Measurements from ENCODE around the gene FOXP1. TPM values are rescaled to one million over a fixed set of nuclear protein-coding genes. Genes with fewer than 3 reads are reported as not detected.

The FOXP1 gene
- total and polyA plus RNA-seq, 2 of the 13 experiments (the other 11 are each of a cell fraction or from before 2014, with no cell fraction given): 40.4 to 59.0 TPM

- peaks cover 66% of the 10 kb centered on the region for H3K4me1 ChIP-seq (ENCODE audit: insufficient read depth, low read length)
- peak; percentile 70 for DNase-seq (ENCODE audit: low spot score)
- H2AFZ ChIP-seq (ENCODE audit: low read length): no peak overlapping the region
- peak; percentile 87 for ATAC-seq
- under 1% methylated on average over 20 of the region's 21 CpGs for WGBS (ENCODE audit: low lambda C conversion rate)
- no peaks in the 10 kb centered on the region for H3K9me3 ChIP-seq (ENCODE audit: low read length)
- intact Hi-C loops (cut with micrococcal nuclease; ENCODE audit: unreplicated experiment) (loop anchor here (1.0 to 5.0 kb wide), 3 partner anchors 97 to 299 kb away; partner anchors contain the start of gene FOXP1), in situ Hi-C loops (cut with HindIII; ENCODE audit: extremely low pct_ligation_motif_present, low pct_unique_long_range_greater_than_20kb) (loop anchor here (5.0 kb wide), 1 partner anchor 277 kb away; the partner anchor contains the start of gene FOXP1)
- CTCF ChIA-PET (ENCODE audit: low intra/inter-chr PET ratio, low total read pairs): no interaction called here
- peak overlapping the region; percentile 76 for H3K9ac ChIP-seq (ENCODE audit: insufficient read depth, low read depth, low read length)
- TSS peak; percentile 94 for BruUV-seq (replicated peaks)
- H3K36me3 ChIP-seq (replicated peaks in 1 of 2; ENCODE audit: control insufficient read depth in 1 of 2, insufficient read depth in 2 of 2, low read length in 2 of 2): no peaks in the 10 kb centered on the region
- POLR2A ChIA-PET: interaction anchor here (0.8 to 2.3 kb wide), 3 partner anchors 60 to 153 kb away, joined by 3 to 10 read pairs (median 5); no protein-coding TSS in a partner anchor
- FAIRE-seq: peak; percentile 82
- H3K4me2 ChIP-seq (ENCODE audit: low read depth, low read length): peak overlapping the region; percentile 90
- H4K20me1 ChIP-seq (ENCODE audit: insufficient read depth, low read length): no peaks in the 10 kb centered on the region
- peak overlapping the region; percentile 66 to 75 (median 74) for H3K4me3 ChIP-seq (replicated peaks in 1 of 3; ENCODE audit: insufficient read depth in 1 of 3, low read depth in 2 of 3, low read length in 3 of 3)
- peak overlapping the region; percentile 79 for H3K27ac ChIP-seq (ENCODE audit: extremely low read length, insufficient read depth, low read length)
- no peaks in the 10 kb centered on the region for H3K27me3 ChIP-seq (ENCODE audit: control insufficient read depth in 1 of 2, insufficient read depth in 2 of 2, low read length in 2 of 2)
- peaks cover 42% of the 10 kb centered on the region for H3K79me2 ChIP-seq (ENCODE audit: insufficient read depth, low read length)
- 0 out of 2 replicates have a peak, but pooled peaks have one; percentile 53 for TF ChIP-seq ZSCAN29 (CRISPR knock-in tag; conservative IDR thresholded peaks at IDR 0.05)
- TF ChIP-seq IKZF4 (CRISPR knock-in tag; IDR thresholded peaks at IDR 0.05; ENCODE audit: borderline replicate concordance, low read depth, not compliant biosample characterization): no peak
- 0 out of 2 replicates have a peak, but pooled peaks have one; percentile 38 for TF ChIP-seq DNMT3B (CRISPR knock-in tag; conservative IDR thresholded peaks at IDR 0.05)
- peak; percentile 33; the same call in 1 of the 2 replicates for TF ChIP-seq PAXIP1 (CRISPR knock-in tag; conservative IDR thresholded peaks at IDR 0.05)
- TF ChIP-seq ZNF709 (CRISPR knock-in tag; IDR thresholded peaks at IDR 0.05): no peak
- TF ChIP-seq ZNF703 (CRISPR knock-in tag; IDR thresholded peaks at IDR 0.05; ENCODE audit: borderline replicate concordance): no peak
- TF ChIP-seq HNF4A (CRISPR knock-in tag; IDR thresholded peaks at IDR 0.05): peak; percentile 26; the same call in 1 of the 2 replicates
- no peak for TF ChIP-seq TFAP4 (IDR thresholded peaks at IDR 0.05; ENCODE audit: borderline replicate concordance, low read depth)
- no peak for TF ChIP-seq HMG20B (CRISPR knock-in tag; conservative IDR thresholded peaks at IDR 0.05)
- peak in 1 of 2 experiments; percentile 35; a peak in 1 of 4 replicates for TF ChIP-seq HMGXB4 (CRISPR knock-in tag; IDR thresholded peaks at IDR 0.05; ENCODE audit: borderline replicate concordance in 1 of 2, low read depth in 1 of 2)
- no peak for TF ChIP-seq THAP11 (CRISPR knock-in tag; IDR thresholded peaks at IDR 0.05)
- 0 out of 2 replicates have a peak, but pooled peaks have one; percentile 17 for TF ChIP-seq ARID3A (IDR thresholded peaks at IDR 0.05; ENCODE audit: low read depth, low read length)
- no peak for TF ChIP-seq TOE1 (CRISPR knock-in tag; IDR thresholded peaks at IDR 0.05)
Observed at GRCh38 chr3:71305231-71306206, 278.0 kb downstream of the FOXP1 start.
